K562 (cell line): ENCODE results near the gene TAC3. TPM values are rescaled to one million over a fixed set of nuclear protein-coding genes. Genes with fewer than 3 reads are reported as not detected.

Experiments
- KLF10 ChIP-seq: fragments of 250-450 bp; sonication (Bioruptor Pico); IDR thresholded peaks from 2 replicates; pipeline ENCODE4 v1.6.1; 2021; ENCODE audit warnings: matching md5 sums
- REST ChIP-seq, 2 experiments: fragments of 450-650 bp; formaldehyde crosslinking in 1 of 2; IDR thresholded peaks; 2 replicates each; pipeline versions ENCODE4 v1.4.0 to v1.6.1; 2014 to 2020; ENCODE audit warnings: mild to moderate bottlenecking in 2 of 2, borderline replicate concordance in 1 of 2, low read depth in 1 of 2
- polyA plus RNA-seq, 8 experiments: library from polyadenylated mRNA; depleted of rRNA in 4 of 8; stranded (reverse) in 5 of 8; unstranded in 3 of 8; fragments of >200 nt; fragmentation: Nextera tagmentation in 2 of 8; fragmentation: Illumina TruSeq in 1 of 8; extraction: Ambion mirVana in 2 of 8; extraction: Trizol in 1 of 8; gene quantifications; 2 replicates each; pipeline versions ENCODE4 v1.2.1 to v1.2.3, GENCODE V29; 2011 to 2014; ENCODE audit warnings: inconsistent platforms in 1 of 8, missing spikeins in 1 of 8
- total RNA-seq, 7 experiments: library from RNA; depleted of rRNA in 6 of 7; stranded (reverse); fragments of >200 nt in 6 of 7; fragmentation: Illumina TruSeq in 2 of 7; extraction: Trizol in 2 of 7; gene quantifications; 2 replicates each; pipeline versions ENCODE4 v1.2.1 to v1.2.3, GENCODE V29; 2011 to 2021; ENCODE audit warnings: low replicate concordance in 1 of 7

TAC3 gene
- total and polyA plus RNA-seq, 9 of the 15 experiments (the other 6 are each of a cell fraction or from before 2014, with no cell fraction given), result 0.29 to 2.8 (median 1.4) TPM

GRCh38 chr12:57001448-57001906, 14.9 kb downstream of the TAC3 start (continued):
- TF ChIP-seq REST (IDR thresholded peaks at IDR 0.05; ENCODE audit: borderline replicate concordance), result peak; percentile 95
- TF ChIP-seq REST (CRISPR knock-in tag; IDR thresholded peaks at IDR 0.05; ENCODE audit: low read depth), result peak; percentile 46; the same call in 1 of the 2 replicates
- no peak for TF ChIP-seq KLF10
